GM12801 (cell line): Measurements from ENCODE around the gene UNC13B.

Experiments
- CTCF ChIP-seq: IDR thresholded peaks from one replicate; pipeline ENCODE4 v1.5.1; 2011; ENCODE audit warnings: control low read depth; ENCODE audit not compliant: insufficient read length; ENCODE audit errors: extremely low read depth

UNC13B gene

GRCh38 chr9:35294066-35294465 is 132.3 kb downstream of the UNC13B start:
- no peak for TF ChIP-seq CTCF

- TF ChIP-seq CTCF: no peak
These were observed 132.7 kb downstream of the UNC13B start for GRCh38 chr9:35294556-35294955.

- no peak for TF ChIP-seq CTCF
These were observed 133.7 kb downstream of the UNC13B start for GRCh38 chr9:35295369-35296036.

- TF ChIP-seq CTCF: no peak
These were observed 141.8 kb downstream of the UNC13B start for GRCh38 chr9:35303567-35303966.

- no peak for TF ChIP-seq CTCF
These were observed 144.5 kb downstream of the UNC13B start for GRCh38 chr9:35306283-35306682.

GRCh38 chr9:35308316-35308715 is 146.5 kb downstream of the UNC13B start:
- no peak for TF ChIP-seq CTCF

GRCh38 chr9:35311891-35312639 is 150.3 kb downstream of the UNC13B start:
- no peak for TF ChIP-seq CTCF
